ENCODE results near the gene MT1M.
A peak's percentile ranks its signal among the peaks of the same experiment; 100 is the strongest.
"Not testable (repeated sequence)": the region's sequence is repeated elsewhere in the genome, so short reads cannot be mapped to it uniquely, and the experiment has no call there.

Gene MT1M

GRCh38 chr16:56657555-56658326 lies 25.3 kb downstream of the MT1M start, which contains the start of gene MT1F:
TSS of gene MT1F (plus strand) at chr16:56657959. CDS start at chr16:56658059, 100 bp downstream.
- no peak for TF ChIP-seq CTCF (IDR thresholded peaks at IDR 0.05; ENCODE audit: low read depth, low read length)
- H3K4me3 ChIP-seq (replicated peaks in 1 of 2; ENCODE audit: low read depth in 2 of 2, low read length in 2 of 2): peak within 1 kb of the TSS; percentile 53
- peak; percentile 24 to 39 for DNase-seq (ENCODE audit: low read depth in 2 of 2)

- DNase-seq (ENCODE audit: low read depth in 2 of 2): no peak
- TF ChIP-seq CTCF (IDR thresholded peaks at IDR 0.05; ENCODE audit: low read depth, low read length): no peak
- H3K4me3 ChIP-seq (replicated peaks in 1 of 2; ENCODE audit: low read depth in 2 of 2, low read length in 2 of 2): peak overlapping the region; percentile 53
Observed at GRCh38 chr16:56658327-56658875, 25.9 kb downstream of the MT1M start.

GRCh38 chr16:56662357-56663354 lies 30.2 kb downstream of the MT1M start:
- DNase-seq (ENCODE audit: low read depth in 2 of 2): no peak
- no peak for TF ChIP-seq CTCF (IDR thresholded peaks at IDR 0.05; ENCODE audit: low read depth, low read length)
- H3K4me3 ChIP-seq (replicated peaks in 1 of 2; ENCODE audit: low read depth in 2 of 2, low read length in 2 of 2): no peak overlapping the region

- DNase-seq (ENCODE audit: low read depth in 2 of 2): no peak
- no peak for TF ChIP-seq CTCF (IDR thresholded peaks at IDR 0.05; ENCODE audit: low read depth, low read length)
Observed at GRCh38 chr16:56664506-56664905, 32.0 kb downstream of the MT1M start.

GRCh38 chr16:56665286-56666261 lies 33.1 kb downstream of the MT1M start:
- DNase-seq (ENCODE audit: low read depth in 2 of 2); H3K4me3 ChIP-seq (replicated peaks in 1 of 2; ENCODE audit: low read depth in 2 of 2, low read length in 2 of 2): not testable (repeated sequence)

More at GRCh38 chr16:56664506-56664905, 32.0 kb downstream of the MT1M start:
- no peak overlapping the region for H3K4me3 ChIP-seq (replicated peaks in 1 of 2; ENCODE audit: low read depth in 2 of 2, low read length in 2 of 2)

- peak; percentile 32 to 34 for DNase-seq (ENCODE audit: low read depth in 2 of 2)
- no peak within 1 kb of the TSS for H3K4me3 ChIP-seq (replicated peaks in 1 of 2; ENCODE audit: low read depth in 2 of 2, low read length in 2 of 2)
Observed at GRCh38 chr16:56667581-56668571, 35.4 kb downstream of the MT1M start, which contains the start of gene MT1G. TSS of gene MT1G (minus strand) at chr16:56668065. CDS start at chr16:56667993, 72 bp downstream.

More at GRCh38 chr16:56667581-56668571, 35.4 kb downstream of the MT1M start, which contains the start of gene MT1G:
- TF ChIP-seq CTCF (IDR thresholded peaks at IDR 0.05; ENCODE audit: low read depth, low read length): no peak

Measured in cardiac fibroblast (primary cell).